Sigmoid colon (tissue), 4 donors: ENCODE measurements around the gene CPA3.

Source experiments
- POLR2AphosphoS5 ChIP-seq, 4 donors: sonication (generic); formaldehyde crosslinking; IDR thresholded peaks; one replicate each; pipeline ENCODE4 v1.6.1; 2017; ENCODE audit warnings: antibody characterized with exemption in 4 of 4
- TF ChIP-seq, protein P1 (sequence below), 4 experiments: fragments of 450-650 bp in 3 of 4; fragments of 200-600 bp in 1 of 4; IDR thresholded peaks; one replicate each; pipeline ENCODE4 v1.5.1; 2016 to 2019; ENCODE audit warnings: antibody characterized with exemption in 4 of 4, mild to moderate bottlenecking in 3 of 4, moderate library complexity in 2 of 4

DNA sequence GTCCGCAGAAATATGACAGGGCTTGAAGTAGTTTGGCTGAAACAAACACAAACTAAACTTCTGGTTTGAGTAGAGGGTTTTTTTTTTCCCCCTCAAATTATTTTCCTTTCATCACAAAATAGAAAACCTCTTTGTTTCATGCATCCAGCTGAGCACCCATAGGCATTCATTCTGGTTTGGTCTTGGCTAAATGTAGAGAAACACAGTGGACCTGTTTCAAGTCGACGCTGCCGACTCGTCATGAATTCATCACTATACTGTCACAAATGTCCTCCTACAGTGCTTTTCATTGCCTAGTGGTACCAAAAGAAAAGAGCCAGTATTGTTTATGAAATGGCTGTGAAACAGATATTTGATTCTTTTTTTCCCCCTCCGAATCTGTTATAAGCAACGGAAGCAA lies 73.8 kb downstream of the CPA3 start:
- TF ChIP-seq, protein P1, sequence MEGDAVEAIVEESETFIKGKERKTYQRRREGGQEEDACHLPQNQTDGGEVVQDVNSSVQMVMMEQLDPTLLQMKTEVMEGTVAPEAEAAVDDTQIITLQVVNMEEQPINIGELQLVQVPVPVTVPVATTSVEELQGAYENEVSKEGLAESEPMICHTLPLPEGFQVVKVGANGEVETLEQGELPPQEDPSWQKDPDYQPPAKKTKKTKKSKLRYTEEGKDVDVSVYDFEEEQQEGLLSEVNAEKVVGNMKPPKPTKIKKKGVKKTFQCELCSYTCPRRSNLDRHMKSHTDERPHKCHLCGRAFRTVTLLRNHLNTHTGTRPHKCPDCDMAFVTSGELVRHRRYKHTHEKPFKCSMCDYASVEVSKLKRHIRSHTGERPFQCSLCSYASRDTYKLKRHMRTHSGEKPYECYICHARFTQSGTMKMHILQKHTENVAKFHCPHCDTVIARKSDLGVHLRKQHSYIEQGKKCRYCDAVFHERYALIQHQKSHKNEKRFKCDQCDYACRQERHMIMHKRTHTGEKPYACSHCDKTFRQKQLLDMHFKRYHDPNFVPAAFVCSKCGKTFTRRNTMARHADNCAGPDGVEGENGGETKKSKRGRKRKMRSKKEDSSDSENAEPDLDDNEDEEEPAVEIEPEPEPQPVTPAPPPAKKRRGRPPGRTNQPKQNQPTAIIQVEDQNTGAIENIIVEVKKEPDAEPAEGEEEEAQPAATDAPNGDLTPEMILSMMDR (IDR thresholded peaks at IDR 0.05), result no peak
- TF ChIP-seq POLR2AphosphoS5 (IDR thresholded peaks at IDR 0.05), result no peak
